ENCODE measurements around the gene EID3. TPM values are rescaled to one million over a fixed set of nuclear protein-coding genes. Genes with fewer than 3 reads are reported as not detected.

The EID3 gene
- total and polyA plus RNA-seq, 9 of the 15 experiments (the other 6 are each of a cell fraction or from before 2014, with no cell fraction given) = 0.07 to 3.5 (median 0.42) TPM

DNA sequence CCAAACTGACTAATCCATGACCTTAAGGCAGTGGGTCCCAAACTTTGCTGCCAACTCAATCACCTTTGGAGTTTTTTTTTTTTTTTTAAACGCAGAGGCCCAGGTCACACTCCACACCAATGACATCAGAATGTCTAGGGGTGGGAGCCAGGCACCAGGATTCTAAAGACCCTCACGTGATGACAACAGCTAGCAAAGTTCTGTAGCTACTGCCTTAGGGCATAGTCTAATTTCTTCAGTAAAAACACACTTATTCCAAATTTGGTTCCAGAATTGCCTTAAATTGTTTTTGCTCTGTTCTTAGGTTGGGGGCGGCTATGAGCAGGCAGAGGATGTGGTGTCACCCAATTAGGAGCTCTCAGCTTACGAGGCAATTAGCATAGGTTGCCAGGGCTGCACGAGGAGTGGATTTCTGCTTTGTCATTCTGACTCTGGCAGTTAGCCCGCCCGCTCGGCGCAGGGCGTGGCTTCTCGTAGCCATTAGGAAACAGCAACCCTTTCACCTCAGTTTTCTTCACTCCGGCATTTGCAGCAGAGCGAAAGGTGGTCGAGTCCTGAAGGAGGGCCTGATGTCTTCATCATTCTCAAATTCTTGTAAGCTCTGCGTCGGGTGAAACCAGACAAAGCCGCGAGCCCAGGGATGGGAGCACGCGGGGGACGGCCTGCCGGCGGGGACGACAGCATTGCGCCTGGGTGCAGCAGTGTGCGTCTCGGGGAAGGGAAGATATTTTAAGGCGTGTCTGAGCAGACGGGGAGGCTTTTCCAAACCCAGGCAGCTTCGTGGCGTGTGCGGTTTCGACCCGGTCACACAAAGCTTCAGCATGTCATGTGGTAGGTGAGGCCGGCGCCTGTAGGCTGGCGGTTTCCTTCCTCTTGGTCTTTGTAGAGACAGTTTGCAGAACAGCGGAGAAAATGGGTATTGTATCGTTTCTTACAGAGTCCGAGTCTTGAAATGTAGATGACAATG, 16.7 kb upstream of the EID3 start (continued):
- TF ChIP-seq, protein P1, sequence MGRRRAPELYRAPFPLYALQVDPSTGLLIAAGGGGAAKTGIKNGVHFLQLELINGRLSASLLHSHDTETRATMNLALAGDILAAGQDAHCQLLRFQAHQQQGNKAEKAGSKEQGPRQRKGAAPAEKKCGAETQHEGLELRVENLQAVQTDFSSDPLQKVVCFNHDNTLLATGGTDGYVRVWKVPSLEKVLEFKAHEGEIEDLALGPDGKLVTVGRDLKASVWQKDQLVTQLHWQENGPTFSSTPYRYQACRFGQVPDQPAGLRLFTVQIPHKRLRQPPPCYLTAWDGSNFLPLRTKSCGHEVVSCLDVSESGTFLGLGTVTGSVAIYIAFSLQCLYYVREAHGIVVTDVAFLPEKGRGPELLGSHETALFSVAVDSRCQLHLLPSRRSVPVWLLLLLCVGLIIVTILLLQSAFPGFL (CRISPR knock-in tag; IDR thresholded peaks at IDR 0.05) = no peak
- TF ChIP-seq ZNF695 (CRISPR knock-in tag; IDR thresholded peaks at IDR 0.05) (no peak), HDGF (IDR thresholded peaks at IDR 0.05) (no peak), SOX6 (IDR thresholded peaks at IDR 0.05) (peak; percentile 28; the same call in 1 of the 2 replicates), GTF2E2 (tag; IDR thresholded peaks at IDR 0.05) (peak; percentile 42; the same call in 1 of the 2 replicates), ZNF696 (CRISPR knock-in tag; conservative IDR thresholded peaks at IDR 0.05) (no peak), NCOA2 (IDR thresholded peaks at IDR 0.05; ENCODE audit: partially characterized antibody in 2 of 2) (no peak), FOXA3 (CRISPR knock-in tag; conservative IDR thresholded peaks at IDR 0.05 in 1 of 2, IDR thresholded peaks at IDR 0.05 in 1 of 2) (peak in 1 of 2 experiments; percentile 86; a peak in 2 of 4 replicates), E2F3 (CRISPR knock-in tag; IDR thresholded peaks at IDR 0.05) (0 out of 2 replicates have a peak, but pooled peaks have one; percentile 55), NCOR1 (IDR thresholded peaks at IDR 0.05) (peak; percentile 53; the same call in 1 of the 2 replicates), HCFC1 (IDR thresholded peaks at IDR 0.05; ENCODE audit: low read depth, low read length) (0 out of 2 replicates have a peak, but pooled peaks have one; percentile 18), HMG20B (CRISPR knock-in tag; IDR thresholded peaks at IDR 0.05) (no peak), FOXJ2 (tag; IDR thresholded peaks at IDR 0.05) (no peak; the same call in 1 of the 2 replicates), NFE2 (IDR thresholded peaks at IDR 0.05; ENCODE audit: low read depth) (peak; percentile 99), ZC3H8 (IDR thresholded peaks at IDR 0.05) (0 out of 2 replicates have a peak, but pooled peaks have one; percentile 32), DMBX1 (CRISPR knock-in tag; IDR thresholded peaks at IDR 0.05; ENCODE audit: borderline replicate concordance) (0 out of 2 replicates have a peak, but pooled peaks have one; percentile 29), ZNF143 (CRISPR knock-in tag; IDR thresholded peaks at IDR 0.05) (peak; percentile 49; the same call in 1 of the 2 replicates), MTA2 (IDR thresholded peaks at IDR 0.05; ENCODE audit: low read depth) (no peak), SREBF1 (IDR thresholded peaks at IDR 0.05; ENCODE audit: borderline replicate concordance, low read depth, low read length) (no peak), CEBPB (tag; IDR thresholded peaks at IDR 0.05) (peak; percentile 89), ARID2 (IDR thresholded peaks at IDR 0.05) (no peak), HNRNPLL (IDR thresholded peaks at IDR 0.05; ENCODE audit: low read depth, low read length, poor library complexity, severe bottlenecking) (no peak), HMGN3 (IDR thresholded peaks at IDR 0.05; ENCODE audit: borderline replicate concordance, extremely low read depth, insufficient read length, low read depth, low read length) (peak; percentile 64)
- TF ChIP-seq, protein P2, sequence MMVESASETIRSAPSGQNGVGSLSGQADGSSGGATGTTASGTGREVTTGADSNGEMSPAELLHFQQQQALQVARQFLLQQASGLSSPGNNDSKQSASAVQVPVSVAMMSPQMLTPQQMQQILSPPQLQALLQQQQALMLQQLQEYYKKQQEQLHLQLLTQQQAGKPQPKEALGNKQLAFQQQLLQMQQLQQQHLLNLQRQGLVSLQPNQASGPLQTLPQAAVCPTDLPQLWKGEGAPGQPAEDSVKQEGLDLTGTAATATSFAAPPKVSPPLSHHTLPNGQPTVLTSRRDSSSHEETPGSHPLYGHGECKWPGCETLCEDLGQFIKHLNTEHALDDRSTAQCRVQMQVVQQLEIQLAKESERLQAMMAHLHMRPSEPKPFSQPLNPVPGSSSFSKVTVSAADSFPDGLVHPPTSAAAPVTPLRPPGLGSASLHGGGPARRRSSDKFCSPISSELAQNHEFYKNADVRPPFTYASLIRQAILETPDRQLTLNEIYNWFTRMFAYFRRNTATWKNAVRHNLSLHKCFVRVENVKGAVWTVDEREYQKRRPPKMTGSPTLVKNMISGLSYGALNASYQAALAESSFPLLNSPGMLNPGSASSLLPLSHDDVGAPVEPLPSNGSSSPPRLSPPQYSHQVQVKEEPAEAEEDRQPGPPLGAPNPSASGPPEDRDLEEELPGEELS (CRISPR knock-in tag; IDR thresholded peaks at IDR 0.05; ENCODE audit: borderline replicate concordance) = no peak; the same call in 1 of the 2 replicates
- TF ChIP-seq, protein P3, sequence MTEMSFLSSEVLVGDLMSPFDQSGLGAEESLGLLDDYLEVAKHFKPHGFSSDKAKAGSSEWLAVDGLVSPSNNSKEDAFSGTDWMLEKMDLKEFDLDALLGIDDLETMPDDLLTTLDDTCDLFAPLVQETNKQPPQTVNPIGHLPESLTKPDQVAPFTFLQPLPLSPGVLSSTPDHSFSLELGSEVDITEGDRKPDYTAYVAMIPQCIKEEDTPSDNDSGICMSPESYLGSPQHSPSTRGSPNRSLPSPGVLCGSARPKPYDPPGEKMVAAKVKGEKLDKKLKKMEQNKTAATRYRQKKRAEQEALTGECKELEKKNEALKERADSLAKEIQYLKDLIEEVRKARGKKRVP (CRISPR knock-in tag; IDR thresholded peaks at IDR 0.05) = 0 out of 2 replicates have a peak, but pooled peaks have one; percentile 12
